OCI-M2 (cell line): ENCODE measurements around the gene MRTO4.
"Not testable (repeated sequence)": the region's sequence is repeated elsewhere in the genome, so short reads cannot be mapped to it uniquely, and the experiment has no call there.

Experiments
- DNase-seq: peaks from one replicate; lab custom pipeline; 2025; ENCODE audit not compliant: unreplicated experiment; lab: John Stamatoyannopoulos, UW

The MRTO4 gene

DNA sequence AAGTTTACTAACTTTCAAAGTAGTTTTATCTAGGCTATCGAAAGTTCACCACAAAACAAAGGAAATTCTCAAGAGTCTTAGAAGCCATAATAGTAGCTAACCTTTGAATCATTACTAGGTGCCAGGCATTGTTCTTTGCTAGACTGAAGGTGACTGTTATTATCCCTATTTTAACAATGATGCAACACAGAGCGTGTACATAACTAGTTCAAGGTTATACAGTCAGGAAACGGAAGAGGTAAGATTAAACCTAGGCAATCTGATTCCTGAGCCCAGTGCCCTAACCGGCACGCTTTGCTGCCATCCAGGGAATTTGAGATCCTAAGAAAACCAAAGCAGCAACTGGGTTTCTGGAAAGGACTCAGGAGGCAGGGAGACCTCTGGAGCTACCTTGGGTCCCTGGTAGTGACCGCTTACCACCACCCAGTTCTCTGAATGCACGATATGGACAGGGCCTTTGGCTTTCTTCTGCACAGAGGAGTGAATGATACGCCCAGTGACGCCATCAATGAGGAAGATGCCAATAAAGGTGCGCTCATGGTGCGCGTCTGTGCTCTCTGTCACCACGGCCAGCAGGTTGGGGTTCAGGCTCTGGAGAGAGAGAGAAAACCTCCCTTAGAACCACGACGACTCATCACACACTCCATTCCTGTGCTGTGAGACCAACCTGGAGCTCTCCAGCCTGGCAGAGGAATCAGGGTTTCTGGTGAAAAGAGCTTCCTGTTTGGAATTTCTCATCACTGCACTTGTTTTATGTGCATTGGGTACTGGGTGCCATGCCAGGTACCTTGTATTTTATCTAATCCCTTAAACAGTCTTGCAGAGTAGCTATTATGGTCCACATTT lies 28.4 kb upstream of the MRTO4 start:
- DNase-seq = no peak

DNA sequence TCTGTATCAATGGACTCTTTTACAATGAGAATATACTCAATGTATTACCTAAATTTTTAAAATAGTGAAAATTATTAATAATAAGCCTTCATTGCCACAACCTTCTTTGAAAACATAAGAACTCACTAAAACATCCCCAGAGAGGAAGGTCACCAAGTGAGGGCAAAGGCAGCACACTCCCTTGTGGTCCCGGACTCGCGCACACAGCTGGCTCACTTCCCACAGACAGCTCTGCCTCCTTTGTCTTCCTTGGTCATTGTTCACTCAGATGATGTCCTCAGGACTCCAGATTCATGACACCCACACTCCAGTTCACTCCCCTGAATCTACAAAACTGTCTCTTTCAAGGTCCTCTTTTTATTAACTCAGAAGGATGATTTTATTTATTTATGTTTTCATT lies 22.4 kb upstream of the MRTO4 start:
- no peak for DNase-seq

DNA sequence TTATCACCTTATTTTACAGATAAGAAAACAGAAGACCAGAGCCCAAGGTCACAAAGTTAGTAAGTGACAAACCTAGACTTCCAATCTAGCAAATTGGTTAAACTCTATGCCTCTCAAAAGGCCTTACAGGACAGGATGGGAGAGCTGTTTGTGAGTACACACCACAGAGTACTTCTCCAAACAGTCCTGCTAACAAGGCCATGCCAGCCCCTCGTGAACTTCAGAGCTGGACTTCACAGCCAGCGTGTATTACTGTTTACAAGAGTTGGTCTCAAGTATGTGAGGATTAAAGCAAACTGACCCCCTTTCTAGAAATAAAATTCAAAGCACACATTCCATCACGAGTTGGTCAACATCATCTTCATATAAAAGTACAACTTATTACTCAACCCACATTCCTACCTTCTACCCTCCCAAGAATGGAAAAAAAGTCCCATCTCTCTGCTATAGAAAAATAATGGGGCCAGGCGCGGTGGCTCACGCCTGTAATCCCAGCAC lies 21.7 kb upstream of the MRTO4 start:
- DNase-seq = no peak

DNA sequence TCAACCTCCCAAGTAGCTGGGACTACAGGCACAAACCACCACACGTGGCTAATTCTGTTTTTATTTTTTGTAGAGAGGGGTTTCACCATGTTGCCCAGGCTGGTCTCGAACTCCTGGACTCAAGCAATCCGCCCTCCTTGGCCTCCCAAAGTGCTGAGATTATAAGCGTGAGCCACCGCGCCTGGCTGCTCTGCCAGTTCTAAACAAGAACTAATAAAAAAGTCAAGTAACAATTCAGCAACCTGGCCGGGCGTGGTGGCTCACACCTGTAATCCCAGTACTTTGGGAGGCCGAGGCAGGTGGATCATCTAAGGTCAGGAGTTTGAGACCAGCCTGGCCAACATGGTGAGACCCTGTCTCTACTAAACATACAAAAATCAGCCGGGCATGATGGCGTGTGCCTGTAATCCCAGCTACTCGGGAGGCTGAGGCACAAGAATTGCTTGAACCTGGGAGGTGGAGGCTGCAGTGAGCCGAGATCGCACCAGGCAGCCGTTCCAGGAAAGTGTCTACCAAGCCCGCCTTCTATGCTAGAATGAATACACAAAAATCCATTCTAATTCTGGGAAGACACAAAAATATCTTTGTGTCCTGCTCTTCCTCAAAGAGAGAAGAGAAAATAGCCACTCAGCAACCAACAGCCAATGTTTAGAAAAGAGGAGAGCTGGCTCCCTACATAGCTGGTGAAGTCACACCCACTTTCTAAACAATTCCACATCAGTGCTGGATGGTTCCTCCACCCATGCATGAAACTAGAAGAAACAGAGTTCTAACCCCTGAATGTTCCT lies 19.7 kb upstream of the MRTO4 start:
- DNase-seq = not testable (repeated sequence)

GRCh38 chr1:19232524-19232846 lies 19.1 kb upstream of the MRTO4 start:
- no peak for DNase-seq

GRCh38 chr1:19234224-19234623 lies 17.4 kb upstream of the MRTO4 start:
- no peak for DNase-seq

DNA sequence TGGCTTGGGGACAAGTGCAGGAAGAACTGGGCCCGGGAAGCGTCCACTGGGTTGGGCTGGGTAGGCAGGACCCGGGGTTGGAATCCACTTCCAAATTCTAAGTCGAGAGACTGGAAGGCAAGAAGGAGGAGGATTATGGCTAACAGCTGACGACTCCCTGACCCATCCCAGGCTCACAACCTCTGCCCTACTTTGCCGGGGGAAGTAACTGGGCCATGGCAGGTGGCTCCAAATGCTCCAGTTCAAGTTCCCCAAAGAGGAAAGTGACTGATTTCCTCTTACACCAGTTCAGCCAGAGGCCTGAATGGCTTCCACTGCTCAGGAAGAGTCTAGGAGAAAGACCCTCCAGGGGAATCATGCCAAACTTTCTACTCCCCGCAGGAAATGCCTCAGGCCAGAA lies 11.7 kb upstream of the MRTO4 start:
- DNase-seq = no peak

DNA sequence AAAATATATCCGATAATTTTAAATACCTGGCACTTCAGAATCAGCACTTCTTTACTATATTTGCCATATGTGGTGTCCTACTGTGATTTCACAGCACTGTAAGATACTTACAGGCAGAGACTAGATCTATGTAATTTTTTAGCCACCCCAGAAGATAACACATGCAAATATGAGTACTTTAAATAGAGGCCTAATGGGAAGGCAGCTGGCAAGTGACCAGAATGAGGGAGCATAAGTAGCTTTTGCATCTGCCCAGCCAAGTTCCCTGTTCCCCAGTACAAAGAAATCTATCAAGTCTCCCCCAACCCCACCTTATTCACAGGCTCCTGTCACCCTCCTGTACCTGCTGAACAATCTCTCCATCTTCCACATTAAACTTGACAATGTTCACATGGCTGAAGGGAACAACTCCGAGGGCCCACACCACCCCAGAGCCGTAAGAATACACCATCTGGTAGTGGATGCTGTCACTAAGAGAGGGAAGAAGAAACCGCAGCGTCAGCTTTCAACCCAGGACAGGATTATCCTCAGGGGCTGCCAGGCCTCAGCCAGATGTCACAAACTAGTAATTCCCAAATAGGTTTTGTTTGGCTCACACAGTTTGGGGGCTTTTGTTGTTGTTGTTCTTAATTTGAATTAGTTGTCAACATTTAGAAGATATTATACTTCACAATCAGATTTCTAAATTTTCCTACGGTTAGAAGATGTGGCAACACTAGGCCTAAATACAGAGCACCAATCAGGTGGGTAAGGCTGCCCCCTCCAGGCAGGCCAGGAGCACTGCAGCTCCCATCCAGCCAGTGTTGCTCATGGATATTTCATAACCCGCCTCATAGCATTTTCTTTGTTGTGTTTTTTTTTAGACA lies 10.7 kb upstream of the MRTO4 start:
- DNase-seq = no peak

GRCh38 chr1:19250629-19251304 lies 838 bp upstream of the MRTO4 start:
- no peak for DNase-seq

- DNase-seq = no peak
These were observed 2.8 kb downstream of the MRTO4 start for GRCh38 chr1:19254416-19254815.

DNA sequence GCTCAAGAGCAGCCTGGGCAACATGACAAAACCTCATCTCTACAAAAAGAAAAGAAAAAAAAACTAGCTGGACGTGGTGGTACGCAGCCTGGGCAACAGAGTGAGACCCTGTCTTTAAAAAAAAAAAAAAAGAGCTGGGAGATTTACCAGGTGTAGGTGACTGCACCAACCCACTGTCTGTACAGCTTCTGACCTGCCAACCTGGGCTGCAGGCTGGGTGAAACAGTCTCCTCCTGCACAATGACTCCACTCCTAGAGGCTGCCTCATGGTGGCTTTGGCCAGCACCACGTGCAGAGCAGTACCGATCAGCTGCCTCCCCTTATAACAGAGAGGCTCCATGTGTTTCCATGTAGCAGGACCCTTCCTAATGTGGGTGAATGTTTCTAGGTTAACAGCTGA lies 3.7 kb downstream of the MRTO4 start:
- no peak for DNase-seq

DNA sequence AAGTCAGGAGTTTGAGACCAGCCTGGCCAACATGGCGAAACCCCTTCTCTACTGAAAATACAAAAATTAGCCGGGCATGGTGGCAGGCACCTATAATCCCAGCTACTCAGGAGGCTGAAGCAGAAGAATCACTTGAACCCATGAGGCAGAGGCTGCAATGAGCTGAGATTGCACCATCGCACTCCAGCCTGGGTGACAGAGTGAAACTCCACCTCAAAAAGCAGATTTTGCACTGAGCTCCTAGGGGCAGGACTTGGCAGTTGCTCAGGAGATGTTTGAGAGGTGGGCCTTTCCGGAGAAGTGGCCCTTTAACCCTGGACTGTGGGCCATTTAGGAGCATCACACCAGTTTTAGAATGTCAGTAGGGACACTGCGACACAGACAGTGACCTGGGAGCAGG lies 4.7 kb downstream of the MRTO4 start:
- not testable (repeated sequence) for DNase-seq

DNA sequence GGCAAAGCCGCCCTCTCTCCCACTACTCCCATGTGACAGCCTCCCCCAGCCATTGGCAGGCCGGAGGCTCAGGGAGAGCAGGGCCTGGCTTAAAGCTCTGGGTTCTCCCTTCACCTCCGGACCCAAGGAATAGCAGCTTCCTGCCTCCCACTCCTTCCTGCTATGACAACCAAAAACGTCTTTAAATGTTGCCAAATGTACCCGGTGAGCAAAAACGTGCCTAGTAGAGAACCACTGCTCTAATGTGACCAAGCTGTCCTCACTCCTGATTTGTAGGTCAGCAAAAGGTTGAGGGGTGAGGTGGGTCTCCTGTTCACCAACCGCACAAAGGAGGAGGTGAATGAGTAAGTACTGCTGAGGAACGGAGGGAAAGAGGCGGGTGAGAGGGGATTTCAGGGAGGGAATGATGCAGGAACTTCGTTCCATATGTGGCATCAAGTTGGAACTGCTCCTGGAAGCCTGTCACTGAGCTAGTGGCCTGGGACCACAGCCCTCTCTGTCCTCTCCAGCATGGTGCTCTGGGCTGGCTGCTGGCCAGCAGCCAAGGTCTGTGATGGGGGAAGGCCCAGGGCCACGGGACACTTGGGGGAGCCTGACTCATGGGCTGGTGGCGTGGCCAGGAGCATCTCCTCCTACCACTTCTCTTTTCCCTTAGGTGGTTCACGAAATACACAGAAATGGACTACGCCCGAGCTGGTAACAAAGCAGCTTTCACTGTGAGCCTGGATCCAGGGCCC lies 5.7 kb downstream of the MRTO4 start:
- no peak for DNase-seq

- DNase-seq = no peak
These were observed 6.7 kb downstream of the MRTO4 start for GRCh38 chr1:19258353-19258752.

- no peak for DNase-seq
These were observed 8.9 kb downstream of the MRTO4 start for GRCh38 chr1:19260211-19261138.

- DNase-seq = no peak
These were observed 10.4 kb downstream of the MRTO4 start for GRCh38 chr1:19262047-19262446.

GRCh38 chr1:19262744-19263143 lies 11.1 kb downstream of the MRTO4 start:
- DNase-seq = no peak

DNA sequence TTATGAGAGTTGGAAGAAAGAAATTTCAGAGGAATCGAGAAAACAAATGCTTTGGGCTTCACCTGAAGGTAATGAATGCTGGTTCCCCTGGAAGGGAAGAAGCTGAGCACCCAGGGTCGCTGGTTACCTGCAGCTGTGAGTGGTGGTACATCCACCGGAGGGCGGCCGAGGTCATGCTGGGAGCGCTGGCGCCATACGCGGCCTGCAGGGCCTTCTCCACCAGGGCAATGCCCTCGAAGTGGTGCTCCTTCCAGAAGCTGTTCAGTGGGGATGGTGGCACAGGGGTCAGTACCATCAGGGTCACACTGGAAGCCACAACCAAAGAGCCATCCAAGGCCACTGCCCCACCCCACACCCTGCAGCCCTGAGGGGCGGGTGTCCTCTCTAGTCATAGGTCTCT lies 16.8 kb downstream of the MRTO4 start:
- DNase-seq = no peak
